ENCODE measurements around the gene KRT86. TPM values are rescaled to one million over a fixed set of nuclear protein-coding genes. Genes with fewer than 3 reads are reported as not detected.
A peak's percentile ranks its signal among the peaks of the same experiment; 100 is the strongest.
"Not testable (repeated sequence)": the region's sequence is repeated elsewhere in the genome, so short reads cannot be mapped to it uniquely, and the experiment has no call there.

KRT86 gene
- total and polyA plus RNA-seq, 2 of the 8 experiments (the other 6 are each of a cell fraction or from before 2014, with no cell fraction given): 0.12 TPM; not detected in 1

- ChIA-PET CTCF (ENCODE audit: partially characterized antibody) (interaction anchor here (0.5 to 14.6 kb wide), 28 partner anchors 13 to 1058 kb away, joined by 3 to 151 read pairs (median 7); partner anchors contain the start of genes KRT7 and KRT86), POLR2A (ENCODE audit: partially characterized antibody) (interaction anchor here (2.3 kb wide), 1 partner anchor 11 kb away, joined by 7 read pairs; no protein-coding TSS in a partner anchor)
- H3K4me1 ChIP-seq (replicated peaks in 1 of 4; ENCODE audit: control insufficient read depth in 3 of 4, insufficient read depth in 4 of 4, low read length in 3 of 4): peaks cover 0 to 11% (median 3%) of the 10 kb centered on the region in 4 experiments; a peak in 5 of 7 replicates
- not testable (repeated sequence) for H3K79me1 ChIP-seq (ENCODE audit: low read depth, low read length); H3K4me3 ChIP-seq (ENCODE audit: extremely low read depth in 1 of 4, insufficient read depth in 2 of 4, low read depth in 3 of 4, low read length in 4 of 4); H2BK5ac ChIP-seq (ENCODE audit: low read depth, low read length); H3K9me3 ChIP-seq (ENCODE audit: insufficient read depth in 2 of 2, low read depth in 1 of 2, low read length in 1 of 2); H2BK12ac ChIP-seq (ENCODE audit: low read depth, low read length); H2BK20ac ChIP-seq (ENCODE audit: low read length); H3K36me3 ChIP-seq (ENCODE audit: control insufficient read depth in 2 of 4, insufficient read depth in 4 of 4, low read length in 3 of 4); FAIRE-seq; H3K23ac ChIP-seq (ENCODE audit: insufficient read length); H4K5ac ChIP-seq (ENCODE audit: insufficient read length, low read depth, low read length); H3K14ac ChIP-seq (ENCODE audit: insufficient read length); H3K56ac ChIP-seq (replicated peaks; ENCODE audit: insufficient read length, low read depth, low read length); H2BK15ac ChIP-seq (ENCODE audit: low read length); H3K23me2 ChIP-seq (ENCODE audit: low read depth, low read length); H3K4me2 ChIP-seq (ENCODE audit: insufficient read depth in 1 of 2, low read depth in 2 of 2, low read length in 2 of 2); H2AFZ ChIP-seq (ENCODE audit: low read length); H2AK5ac ChIP-seq (ENCODE audit: low read depth, low read length); H3K4ac ChIP-seq (replicated peaks; ENCODE audit: insufficient read length, low read depth, low read length); H3K79me2 ChIP-seq (ENCODE audit: control insufficient read depth in 1 of 2, insufficient read depth in 2 of 2, low read length in 2 of 2); H2BK120ac ChIP-seq (replicated peaks; ENCODE audit: low read depth, low read length); H4K20me1 ChIP-seq (replicated peaks in 1 of 2; ENCODE audit: control insufficient read depth in 1 of 2, insufficient read depth in 2 of 2, low read length in 2 of 2); H3K18ac ChIP-seq (ENCODE audit: extremely low read depth, low read length); H3K27ac ChIP-seq (ENCODE audit: low read depth, low read length); H4K91ac ChIP-seq (replicated peaks; ENCODE audit: insufficient read length, low read length); H3K9ac ChIP-seq (replicated peaks in 1 of 4; ENCODE audit: extremely low read depth in 1 of 4, low read depth in 3 of 4, low read length in 3 of 4); H4K8ac ChIP-seq (ENCODE audit: extremely low read depth, insufficient read depth, low read length)
- TF ChIP-seq, protein P1, sequence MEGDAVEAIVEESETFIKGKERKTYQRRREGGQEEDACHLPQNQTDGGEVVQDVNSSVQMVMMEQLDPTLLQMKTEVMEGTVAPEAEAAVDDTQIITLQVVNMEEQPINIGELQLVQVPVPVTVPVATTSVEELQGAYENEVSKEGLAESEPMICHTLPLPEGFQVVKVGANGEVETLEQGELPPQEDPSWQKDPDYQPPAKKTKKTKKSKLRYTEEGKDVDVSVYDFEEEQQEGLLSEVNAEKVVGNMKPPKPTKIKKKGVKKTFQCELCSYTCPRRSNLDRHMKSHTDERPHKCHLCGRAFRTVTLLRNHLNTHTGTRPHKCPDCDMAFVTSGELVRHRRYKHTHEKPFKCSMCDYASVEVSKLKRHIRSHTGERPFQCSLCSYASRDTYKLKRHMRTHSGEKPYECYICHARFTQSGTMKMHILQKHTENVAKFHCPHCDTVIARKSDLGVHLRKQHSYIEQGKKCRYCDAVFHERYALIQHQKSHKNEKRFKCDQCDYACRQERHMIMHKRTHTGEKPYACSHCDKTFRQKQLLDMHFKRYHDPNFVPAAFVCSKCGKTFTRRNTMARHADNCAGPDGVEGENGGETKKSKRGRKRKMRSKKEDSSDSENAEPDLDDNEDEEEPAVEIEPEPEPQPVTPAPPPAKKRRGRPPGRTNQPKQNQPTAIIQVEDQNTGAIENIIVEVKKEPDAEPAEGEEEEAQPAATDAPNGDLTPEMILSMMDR (IDR thresholded peaks at IDR 0.05; ENCODE audit: control extremely low read depth in 1 of 3, insufficient read depth in 1 of 3, low read depth in 1 of 3, low read length in 3 of 3): peak; percentile 58 to 68 (median 66)
- TF ChIP-seq RAD21 (IDR thresholded peaks at IDR 0.05 in 1 of 2, conservative IDR thresholded peaks at IDR 0.05 in 1 of 2; ENCODE audit: low read depth in 2 of 2, low read length in 2 of 2): peak in 1 of 2 experiments; percentile 33; a peak in 2 of 4 replicates
- DNase-seq (ENCODE audit: low read depth in 1 of 2, low spot score in 2 of 2): peak in 1 of 2 experiments; percentile 72
- H3K27me3 ChIP-seq (replicated peaks in 1 of 4; ENCODE audit: control insufficient read depth in 3 of 4, extremely low read depth in 1 of 4, insufficient read depth in 3 of 4, low read length in 3 of 4): peaks cover 7 to 45% (median 35%) of the 10 kb centered on the region in 4 experiments
- 68% methylated on average over 8 of the region's 8 CpGs; no CpG with 5 or more reads in 1 of the 2 experiments for WGBS, 2 experiments (ENCODE audit: extremely low coverage in 1 of 2, insufficient coverage in 1 of 2, insufficient read length in 1 of 2, insufficient replicate concordance in 2 of 2, low coverage in 1 of 2, low lambda C conversion rate in 2 of 2, missing lambda C conversion rate in 1 of 2)
Measured at GRCh38 chr12:52252175-52252615, 22.2 kb upstream of the KRT86 start.
